ENCODE measurements around the gene KLK10.

Gene KLK10

GRCh38 chr19:51025809-51026553, 6.5 kb upstream of the KLK10 start:
- DNase-seq = no peak

- no peak for DNase-seq
Measured at GRCh38 chr19:51025401-51025800, 5.9 kb upstream of the KLK10 start.

GRCh38 chr19:51024924-51025323, 5.4 kb upstream of the KLK10 start:
- DNase-seq = no peak

DNA sequence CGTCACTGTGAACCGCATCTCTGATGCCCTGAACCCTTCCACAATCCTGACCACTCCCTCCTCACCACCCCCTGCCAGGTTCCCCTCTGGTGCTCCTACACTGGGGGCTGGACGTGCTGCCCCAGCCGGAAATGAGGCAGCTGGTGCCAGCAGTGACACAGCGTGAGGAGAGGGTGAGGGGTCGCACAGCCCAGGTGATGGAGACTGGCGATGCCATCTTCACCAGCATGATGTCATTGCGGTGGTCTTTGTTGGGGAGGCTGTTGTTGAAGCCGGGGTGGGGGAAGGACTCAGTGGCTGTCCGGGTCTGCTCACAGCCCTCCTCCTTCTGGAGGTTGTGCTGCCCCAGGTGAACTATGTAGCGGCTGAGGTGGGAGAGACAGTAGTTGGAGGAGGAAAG, 4.4 kb upstream of the KLK10 start:
- DNase-seq = no peak

DNA sequence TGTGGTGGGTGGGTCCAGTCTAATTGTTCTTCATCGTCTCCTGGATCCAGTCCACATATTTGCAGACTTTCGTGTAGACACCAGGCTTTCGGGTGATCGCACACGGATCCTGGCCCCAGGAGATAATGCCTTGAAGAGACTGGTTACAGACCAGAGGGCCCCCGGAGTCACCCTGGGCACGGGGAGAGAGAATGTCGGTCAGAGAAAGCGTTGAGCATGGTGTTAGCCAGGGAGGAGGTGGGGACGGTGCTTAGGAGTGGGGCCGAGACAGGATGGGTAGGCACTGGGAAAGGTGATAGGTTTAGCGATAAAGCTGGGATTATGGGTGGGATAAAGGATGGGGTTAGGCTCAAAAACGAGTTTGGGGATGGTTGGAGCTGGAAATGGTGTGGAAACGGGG, 3.0 kb upstream of the KLK10 start:
- no peak for DNase-seq

DNA sequence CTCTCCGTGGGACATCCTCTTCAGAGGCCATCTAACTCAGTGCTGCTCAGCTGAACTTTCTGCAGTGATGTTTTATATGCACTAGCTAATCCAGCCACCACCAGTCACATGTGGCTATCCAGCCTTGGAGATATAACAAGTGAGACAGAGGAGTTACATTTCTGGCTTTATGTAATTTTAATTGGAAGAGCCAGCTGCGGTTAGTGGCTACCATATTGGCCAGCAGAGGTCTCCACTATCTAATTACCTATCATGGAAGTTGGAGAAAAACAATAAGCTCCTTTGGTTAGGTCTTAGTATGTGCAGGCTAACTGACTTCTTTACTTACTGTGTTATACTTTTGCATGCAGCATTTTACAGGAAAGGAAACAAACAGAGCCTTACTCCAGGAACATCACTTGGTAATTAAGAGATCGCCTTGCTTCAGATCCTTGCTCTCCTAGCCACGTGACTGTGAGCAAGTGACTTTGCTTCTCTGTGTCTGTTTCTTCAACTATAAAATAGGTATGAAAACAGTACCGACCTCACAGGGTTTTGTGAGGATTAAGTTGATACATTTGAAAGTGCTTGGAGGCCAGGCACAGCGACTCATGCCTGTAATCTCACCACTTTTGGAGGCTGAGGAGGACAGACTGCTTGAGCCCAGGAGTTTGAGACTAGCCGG, 1.6 kb upstream of the KLK10 start:
- no peak for DNase-seq

GRCh38 chr19:51018745-51019543, 565 bp downstream of the KLK10 start:
- DNase-seq = no peak

DNA sequence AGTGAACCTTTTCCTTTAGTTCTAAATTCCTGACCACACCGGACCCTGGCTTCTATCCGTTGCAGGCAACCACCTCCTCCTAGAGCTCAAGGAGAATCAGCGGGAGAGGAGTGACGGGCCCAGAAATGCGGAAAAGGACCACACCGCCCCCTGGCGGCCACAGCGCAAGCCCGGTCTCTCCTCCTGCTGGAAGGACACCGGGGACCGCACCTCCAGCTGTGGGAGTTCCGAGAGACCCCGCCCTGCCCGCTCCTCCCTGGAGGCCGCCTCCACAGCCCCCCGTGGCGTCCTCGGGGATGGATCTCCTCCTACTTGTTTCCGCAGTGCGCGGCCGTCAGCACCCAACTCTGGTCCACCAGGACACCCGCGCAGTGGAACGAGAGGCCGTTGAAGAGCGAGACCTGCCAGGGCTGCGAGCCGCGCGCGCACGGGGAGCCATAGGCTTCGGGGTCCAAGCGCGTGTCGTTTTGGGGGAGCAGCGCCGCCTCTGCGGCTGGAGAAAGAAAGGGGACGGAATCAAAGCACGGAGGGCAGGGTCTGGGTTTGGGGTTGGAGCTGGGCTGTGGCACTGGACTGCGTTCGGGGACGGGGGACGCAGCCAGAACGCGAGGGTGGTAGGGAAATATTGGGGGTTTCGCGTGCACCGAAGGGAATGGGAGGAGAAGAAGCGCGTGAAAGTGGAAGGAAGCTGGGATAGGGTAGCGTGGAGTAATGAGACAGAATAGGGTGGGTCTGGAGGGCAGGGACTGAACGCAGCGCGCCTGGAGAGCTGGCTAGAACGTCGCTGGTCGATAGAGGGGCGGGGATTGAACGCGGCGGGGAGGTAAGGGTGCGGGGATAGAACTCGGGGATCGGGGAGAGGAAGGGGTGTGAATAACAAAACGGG, 2.5 kb downstream of the KLK10 start:
- DNase-seq = no peak

DNA sequence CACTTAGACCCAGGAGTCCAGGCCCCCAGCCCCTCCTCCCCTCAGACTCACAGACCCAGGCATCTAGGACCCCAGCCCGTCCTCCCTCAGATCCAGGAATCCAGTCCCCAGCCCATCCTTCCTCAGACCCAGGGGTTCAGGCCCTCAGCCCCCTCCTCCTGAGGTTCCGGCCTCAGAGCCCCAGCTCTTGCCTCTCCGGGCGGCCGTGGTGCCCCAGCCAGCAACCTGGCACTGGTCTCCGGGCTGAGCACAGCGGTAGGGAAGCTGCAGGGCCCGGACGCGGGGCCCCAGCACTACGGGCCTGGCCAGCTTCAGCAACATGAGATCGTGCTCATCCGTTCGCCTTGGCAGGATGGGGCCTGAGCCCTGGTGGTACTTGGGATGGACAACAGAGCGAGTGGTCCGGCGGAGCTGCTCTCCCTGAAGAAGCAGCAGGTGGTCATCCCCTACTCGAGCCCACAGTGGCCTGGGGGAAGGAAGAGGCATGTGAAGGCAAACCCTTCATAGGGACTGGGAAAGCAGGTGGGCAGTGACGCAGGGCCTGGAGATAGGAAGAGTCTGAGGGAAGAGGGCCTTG, 3.7 kb downstream of the KLK10 start:
- DNase-seq = no peak

DNA sequence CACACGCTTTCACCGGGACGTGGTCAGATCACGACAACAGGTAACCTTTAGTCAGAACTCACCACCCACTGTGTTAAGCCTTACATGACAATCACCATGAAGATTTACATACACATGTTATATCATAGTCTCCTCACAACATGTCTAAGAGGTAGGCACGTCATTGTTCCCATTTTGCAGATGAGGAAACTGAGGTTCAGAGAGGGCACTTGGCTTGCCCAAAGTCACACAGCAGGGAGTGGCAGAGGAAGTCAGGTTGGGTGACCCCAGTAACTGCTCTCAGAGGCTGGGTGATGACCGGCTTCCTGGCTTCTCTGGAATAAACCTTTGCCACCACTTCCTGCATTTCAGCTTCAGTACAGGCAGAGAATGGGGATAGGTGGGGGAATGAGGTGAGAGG, 5.3 kb downstream of the KLK10 start:
- no peak for DNase-seq

GRCh38 chr19:51012661-51013190, 6.8 kb downstream of the KLK10 start:
- DNase-seq = no peak

DNA sequence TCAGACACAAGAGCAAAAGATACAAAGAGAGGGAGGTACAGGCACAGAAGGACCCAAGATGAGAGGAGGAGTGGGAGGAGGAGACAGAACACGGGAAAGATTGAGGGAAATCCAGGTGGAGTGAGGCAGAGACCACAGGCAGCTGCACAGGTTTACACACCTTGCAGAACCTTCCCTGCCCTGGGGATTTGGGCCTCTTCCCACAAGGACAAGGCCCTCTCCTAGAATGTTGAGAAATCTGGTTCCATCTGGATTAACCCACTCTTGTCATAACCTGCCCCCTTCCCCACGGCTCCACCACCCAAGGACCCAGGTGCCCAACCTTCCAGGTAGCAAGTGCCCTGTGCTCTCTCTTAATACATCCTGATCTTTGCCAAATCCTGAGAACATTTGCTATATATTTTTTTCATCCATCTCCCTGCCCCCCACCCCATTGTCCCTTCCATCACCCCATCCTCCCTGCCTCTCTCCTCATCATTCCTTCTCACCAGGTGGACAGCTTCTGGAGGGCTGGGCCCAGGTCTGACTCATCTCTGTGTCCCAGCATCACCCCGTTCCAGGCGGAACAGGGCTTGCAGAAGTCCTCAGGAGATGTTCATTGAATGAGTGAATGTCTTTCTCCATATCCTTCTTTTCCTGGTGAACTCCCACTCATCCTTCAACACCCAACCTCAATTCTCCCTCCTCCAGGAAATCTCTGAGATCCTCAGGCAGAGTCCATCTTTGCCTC, 9.3 kb downstream of the KLK10 start:
- no peak for DNase-seq

- no peak for DNase-seq
Measured at GRCh38 chr19:51009061-51009891, 10.2 kb downstream of the KLK10 start.

DNA sequence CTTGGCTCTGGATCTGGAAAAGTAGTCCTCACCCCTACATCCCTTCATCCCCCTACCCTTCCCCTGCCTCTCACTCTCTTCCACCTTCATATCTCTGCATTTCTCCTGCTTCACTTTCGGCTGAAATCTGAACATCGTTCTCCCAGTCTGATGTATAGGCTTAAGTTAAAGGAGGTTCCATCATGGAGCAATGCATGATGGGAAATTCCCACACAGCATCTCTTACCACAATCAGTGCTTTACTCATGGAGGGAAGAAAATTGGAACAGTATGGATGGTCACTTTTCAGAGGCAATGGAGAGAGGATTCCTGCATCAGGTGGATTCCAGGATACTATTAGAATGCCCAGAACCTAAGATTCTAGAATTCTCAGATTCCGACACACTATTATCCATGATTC, 12.0 kb downstream of the KLK10 start:
- DNase-seq = no peak

DNA sequence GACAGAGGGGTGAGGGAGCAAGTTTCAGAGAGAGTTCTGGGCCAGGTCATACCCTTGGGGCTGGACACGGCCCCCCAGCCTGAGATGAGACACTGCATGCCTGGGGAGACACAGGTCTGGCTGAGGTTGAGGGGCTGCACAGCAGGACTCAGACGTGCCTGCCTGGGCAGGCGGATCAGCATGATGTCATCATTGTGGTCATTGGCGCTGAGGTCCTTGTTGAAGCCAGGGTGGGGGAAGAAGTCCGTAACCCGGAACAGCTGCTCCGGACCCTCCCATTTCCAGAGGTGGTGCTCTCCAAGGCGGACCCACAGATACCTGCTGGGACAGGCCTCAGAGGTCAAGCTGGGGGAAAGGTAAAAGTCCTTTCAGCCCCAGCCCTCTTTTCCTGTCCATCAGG, 13.1 kb downstream of the KLK10 start:
- no peak for DNase-seq

DNA sequence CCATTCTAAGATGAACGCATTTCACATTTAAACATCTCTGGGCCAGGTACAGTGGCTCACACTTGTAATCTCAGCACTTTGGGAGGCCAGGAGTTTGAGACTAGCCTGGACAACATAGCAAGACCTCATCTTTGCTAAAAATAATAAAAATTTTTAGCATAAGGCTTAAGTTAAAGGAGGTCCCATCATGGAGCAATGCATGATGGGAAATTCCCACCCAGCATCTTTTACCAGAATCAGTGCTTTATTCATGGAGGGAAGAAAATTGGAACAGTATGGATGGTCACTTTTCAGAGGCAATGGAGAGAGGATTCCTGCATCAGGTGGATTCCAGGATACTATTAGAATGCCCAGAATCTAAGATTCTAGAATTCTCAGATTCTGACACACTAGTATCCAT, 14.3 kb downstream of the KLK10 start:
- no peak for DNase-seq

DNA sequence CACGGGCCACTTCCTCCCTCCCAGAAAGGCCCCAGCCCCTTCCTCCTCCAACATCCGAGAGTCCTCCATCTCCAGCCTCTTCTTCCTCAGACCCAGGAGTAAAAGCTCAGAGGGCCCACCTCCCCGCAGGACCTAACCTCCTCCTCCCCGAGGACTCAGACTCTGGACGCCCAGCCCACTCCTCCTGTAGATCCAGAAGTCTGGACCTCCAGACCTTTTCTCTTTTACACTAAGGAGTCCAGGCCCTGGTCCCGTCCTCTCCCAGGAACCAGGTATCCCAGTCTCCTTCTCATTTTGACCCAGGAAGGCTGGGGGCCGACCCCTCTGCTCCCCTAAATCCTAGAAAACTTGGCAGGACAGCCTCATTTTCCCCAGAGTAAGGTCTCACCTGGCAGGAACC, 16.2 kb downstream of the KLK10 start:
- DNase-seq = no peak

GRCh38 chr19:51002542-51003311, 16.8 kb downstream of the KLK10 start:
- no peak for DNase-seq

GRCh38 chr19:51002089-51002532, 17.4 kb downstream of the KLK10 start:
- no peak for DNase-seq

DNA sequence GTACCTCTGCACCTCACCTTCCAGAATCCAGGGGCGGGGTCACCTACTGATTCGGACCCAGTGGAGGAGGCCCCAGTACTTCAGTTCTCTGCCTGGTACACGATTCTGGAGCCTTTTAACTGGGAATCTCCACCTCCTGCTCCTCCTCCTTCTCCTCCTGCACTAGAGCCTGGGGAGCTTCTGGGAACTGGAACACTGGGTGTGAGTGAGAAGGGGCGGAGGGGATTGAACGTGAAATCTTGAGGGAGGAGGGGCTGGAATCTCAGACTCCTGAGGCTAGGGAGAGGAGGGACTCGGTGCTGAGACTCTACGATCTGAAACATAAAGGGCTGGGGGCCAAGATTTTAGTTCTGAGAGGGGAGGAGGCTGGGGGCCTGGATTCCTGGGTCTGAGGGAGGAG, 18.0 kb downstream of the KLK10 start, which contains the start of gene KLK8:
KLK8 (minus strand) TSS at position 90 of the 400 bp plus-strand sequence. CDS start 437 bp downstream, outside the sequence.
- no peak for DNase-seq

Measured in NCI-H2081 treated with DMSO at 0.1 percent for 48 hours (cell line).